Peyer's patch (tissue), 4 donors: ENCODE measurements around the gene ADH1A. TPM values are rescaled to one million over a fixed set of nuclear protein-coding genes. Genes with fewer than 3 reads are reported as not detected.
A peak's percentile ranks its signal among the peaks of the same experiment; 100 is the strongest.

ENCODE experiments used
- DNase-seq, 3 donors: peaks; one replicate each; pipeline ENCODE4 v3.0.0-alpha.2; 2017 to 2019
- H3K27ac ChIP-seq, 4 donors: fragments of 200-600 bp; sonication (generic); one replicate each; pipeline ENCODE4 v1.5.1; 2016 to 2019
- H3K27me3 ChIP-seq, 2 donors: fragments of 200-600 bp; sonication (generic); one replicate each; pipeline ENCODE4 v1.5.1; 2019
- H3K36me3 ChIP-seq, 3 donors: fragments of 200-600 bp; sonication (generic); one replicate each; pipeline ENCODE4 v1.5.1; 2016 to 2019
- H3K4me1 ChIP-seq, 4 donors: fragments of 200-600 bp; sonication (generic); one replicate each; pipeline ENCODE4 v1.5.1; 2016 to 2019
- H3K4me3 ChIP-seq, 4 donors: fragments of 200-600 bp; sonication (generic); 1 replicate in 3 of 4; 2 replicates in 1 of 4; pipeline ENCODE4 v1.5.1; 2016 to 2019; ENCODE audit warnings: mild to moderate bottlenecking in 1 of 4
- H3K9me3 ChIP-seq, 4 donors: fragments of 200-600 bp; sonication (generic); one replicate each; pipeline ENCODE4 v1.5.1; 2016 to 2019; ENCODE audit warnings: mild to moderate bottlenecking in 1 of 4
- CTCF ChIP-seq, 6 experiments: fragments of 450-650 bp in 4 of 6; fragments of 200-600 bp in 2 of 6; sonication (generic) in 1 of 6; IDR thresholded peaks; one replicate each; pipeline ENCODE4 v1.5.1; 2017 to 2019; ENCODE audit warnings: antibody characterized with exemption in 6 of 6, mild to moderate bottlenecking in 3 of 6, moderate library complexity in 1 of 6
- POLR2A ChIP-seq, 2 donors: fragments of 450-650 bp; IDR thresholded peaks; one replicate each; pipeline ENCODE4 v1.5.1; 2017; ENCODE audit warnings: antibody characterized with exemption in 2 of 2, mild to moderate bottlenecking in 2 of 2, moderate library complexity in 2 of 2
- total RNA-seq, 4 donors: library from RNA; depleted of rRNA; stranded (reverse); fragments of >200 nt; gene quantifications; one replicate each; pipeline ENCODE4 v1.1.0, GENCODE V29; 2016

ADH1A gene
- total RNA-seq, 4 donors from 2014 or later: not detected

GRCh38 chr4:99317354-99317753, 26.6 kb upstream of the ADH1A start:
- TF ChIP-seq POLR2A (IDR thresholded peaks at IDR 0.05) (no peak), CTCF (IDR thresholded peaks at IDR 0.05) (no peak)
- no peak for DNase-seq
- Histone ChIP-seq H3K4me3 (peak overlapping the region in 2 of 4 donors; percentile 23 to 36), H3K4me1 (no peaks in the 10 kb centered on the region), H3K9me3 (no peaks in the 10 kb centered on the region), H3K36me3 (no peaks in the 10 kb centered on the region), H3K27me3 (no peaks in the 10 kb centered on the region), H3K27ac (peak overlapping the region in 3 of 4 donors; percentile 1 to 46 (median 25))

GRCh38 chr4:99315839-99316238, 25.1 kb upstream of the ADH1A start:
- Histone ChIP-seq H3K9me3 (no peaks in the 10 kb centered on the region), H3K36me3 (no peaks in the 10 kb centered on the region), H3K4me1 (no peaks in the 10 kb centered on the region), H3K27me3 (no peaks in the 10 kb centered on the region), H3K4me3 (peak overlapping the region in 1 of 4 donors; percentile 8), H3K27ac (peak overlapping the region in 1 of 4 donors; percentile 19)
- no peak for DNase-seq
- TF ChIP-seq CTCF (IDR thresholded peaks at IDR 0.05) (no peak), POLR2A (IDR thresholded peaks at IDR 0.05) (no peak)

- no peak for DNase-seq
- Histone ChIP-seq H3K36me3 (no peaks in the 10 kb centered on the region), H3K4me3 (no peak overlapping the region), H3K27ac (peak overlapping the region in 1 of 4 donors; percentile 13), H3K27me3 (no peaks in the 10 kb centered on the region), H3K9me3 (no peaks in the 10 kb centered on the region), H3K4me1 (no peaks in the 10 kb centered on the region)
- TF ChIP-seq POLR2A (IDR thresholded peaks at IDR 0.05): no peak
- TF ChIP-seq CTCF (IDR thresholded peaks at IDR 0.05): no peak
These were observed 23.4 kb upstream of the ADH1A start for GRCh38 chr4:99314211-99314610.

- Histone ChIP-seq H3K9me3 (no peaks in the 10 kb centered on the region), H3K4me1 (no peaks in the 10 kb centered on the region), H3K27ac (no peak overlapping the region), H3K27me3 (no peaks in the 10 kb centered on the region), H3K4me3 (no peak overlapping the region), H3K36me3 (no peaks in the 10 kb centered on the region)
- DNase-seq: no peak
- TF ChIP-seq POLR2A (IDR thresholded peaks at IDR 0.05) (no peak), CTCF (IDR thresholded peaks at IDR 0.05) (no peak)
These were observed 19.6 kb upstream of the ADH1A start for GRCh38 chr4:99310389-99310788.

- DNase-seq: no peak
- no peaks in the 10 kb centered on the region for H3K4me1 ChIP-seq
- H3K27me3 ChIP-seq: no peaks in the 10 kb centered on the region
- peak overlapping the region in 1 of 4 donors; percentile 17 for H3K27ac ChIP-seq
- H3K36me3 ChIP-seq: no peaks in the 10 kb centered on the region
- no peak overlapping the region for H3K4me3 ChIP-seq
- no peaks in the 10 kb centered on the region for H3K9me3 ChIP-seq
- TF ChIP-seq POLR2A (IDR thresholded peaks at IDR 0.05) (no peak), CTCF (IDR thresholded peaks at IDR 0.05) (no peak)
These were observed 15.0 kb upstream of the ADH1A start for GRCh38 chr4:99305638-99306400.
